Endothelial cell of umbilical vein (primary cell): Measurements from ENCODE around the gene HMGN5.

Experiments used
- EZH2 ChIP-seq: IDR thresholded peaks from 2 replicates; pipeline ENCODE4 v1.6.1; 2012; ENCODE audit warnings: borderline replicate concordance, low read depth, mild to moderate bottlenecking, moderate library complexity, low read length, inconsistent platforms; ENCODE audit not compliant: severe bottlenecking
- GATA2 ChIP-seq: IDR thresholded peaks from 2 replicates; pipeline ENCODE4 v1.7.0; 2011; ENCODE audit warnings: low read depth, mild to moderate bottlenecking, moderate library complexity, mixed read lengths, low read length; ENCODE audit not compliant: insufficient read length, insufficient read depth
- MYC ChIP-seq: IDR thresholded peaks from one replicate; pipeline ENCODE4 v1.6.1; 2011; ENCODE audit warnings: mild to moderate bottlenecking, low read depth, low read length
- POLR2A ChIP-seq: IDR thresholded peaks from 2 replicates; pipeline ENCODE4 v1.6.1; 2012; ENCODE audit warnings: low read depth, mild to moderate bottlenecking, control low read depth, low read length
- POLR2AphosphoS5 ChIP-seq: IDR thresholded peaks from 2 replicates; pipeline ENCODE4 v1.6.1; 2012; ENCODE audit warnings: low read depth, mild to moderate bottlenecking, control low read depth, low read length, moderate library complexity; ENCODE audit not compliant: insufficient read depth
- TF ChIP-seq, protein P1 (sequence below), 2 donors: IDR thresholded peaks; 1 replicate in 1 of 2; 2 replicates in 1 of 2; pipeline ENCODE4 v1.5.1; 2011; ENCODE audit warnings: low read length in 2 of 2, mild to moderate bottlenecking in 2 of 2, moderate library complexity in 2 of 2, control low read depth in 1 of 2, inconsistent platforms in 1 of 2, low read depth in 1 of 2; ENCODE audit not compliant: insufficient read depth in 1 of 2; ENCODE audit errors: extremely low read depth in 1 of 2
- TF ChIP-seq, protein P2 (sequence below): IDR thresholded peaks from 2 replicates; pipeline ENCODE4 v1.6.1; 2011; ENCODE audit not compliant: insufficient read depth, insufficient read length

DNA sequence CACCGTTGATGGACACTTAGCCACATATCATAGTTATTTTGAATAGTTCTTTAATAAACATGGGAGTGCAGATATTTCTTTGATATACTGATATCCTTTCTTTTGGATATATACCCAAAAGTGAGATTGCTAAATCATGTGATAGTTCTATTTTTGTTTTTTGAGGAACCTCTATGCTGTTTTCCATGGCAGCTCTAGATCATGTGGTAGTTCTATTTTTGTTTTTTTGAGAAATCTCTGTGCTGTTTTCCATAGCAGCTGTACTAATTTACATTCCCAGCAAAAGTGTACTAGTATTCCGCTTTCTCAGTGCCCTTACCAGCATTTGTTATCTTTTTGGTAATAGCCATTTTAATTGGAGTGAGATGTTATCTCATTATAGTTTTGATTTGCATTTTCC lies 3.8 kb upstream of the HMGN5 start:
- TF ChIP-seq, protein P1, sequence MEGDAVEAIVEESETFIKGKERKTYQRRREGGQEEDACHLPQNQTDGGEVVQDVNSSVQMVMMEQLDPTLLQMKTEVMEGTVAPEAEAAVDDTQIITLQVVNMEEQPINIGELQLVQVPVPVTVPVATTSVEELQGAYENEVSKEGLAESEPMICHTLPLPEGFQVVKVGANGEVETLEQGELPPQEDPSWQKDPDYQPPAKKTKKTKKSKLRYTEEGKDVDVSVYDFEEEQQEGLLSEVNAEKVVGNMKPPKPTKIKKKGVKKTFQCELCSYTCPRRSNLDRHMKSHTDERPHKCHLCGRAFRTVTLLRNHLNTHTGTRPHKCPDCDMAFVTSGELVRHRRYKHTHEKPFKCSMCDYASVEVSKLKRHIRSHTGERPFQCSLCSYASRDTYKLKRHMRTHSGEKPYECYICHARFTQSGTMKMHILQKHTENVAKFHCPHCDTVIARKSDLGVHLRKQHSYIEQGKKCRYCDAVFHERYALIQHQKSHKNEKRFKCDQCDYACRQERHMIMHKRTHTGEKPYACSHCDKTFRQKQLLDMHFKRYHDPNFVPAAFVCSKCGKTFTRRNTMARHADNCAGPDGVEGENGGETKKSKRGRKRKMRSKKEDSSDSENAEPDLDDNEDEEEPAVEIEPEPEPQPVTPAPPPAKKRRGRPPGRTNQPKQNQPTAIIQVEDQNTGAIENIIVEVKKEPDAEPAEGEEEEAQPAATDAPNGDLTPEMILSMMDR (IDR thresholded peaks at IDR 0.05; ENCODE audit: extremely low read depth in 1 of 2, insufficient read depth in 1 of 2, low read depth in 1 of 2, low read length in 2 of 2) = no peak
- no peak for TF ChIP-seq POLR2A
- TF ChIP-seq, protein P2, sequence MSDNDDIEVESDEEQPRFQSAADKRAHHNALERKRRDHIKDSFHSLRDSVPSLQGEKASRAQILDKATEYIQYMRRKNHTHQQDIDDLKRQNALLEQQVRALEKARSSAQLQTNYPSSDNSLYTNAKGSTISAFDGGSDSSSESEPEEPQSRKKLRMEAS = no peak
- no peak for TF ChIP-seq MYC
- TF ChIP-seq POLR2AphosphoS5 = no peak
- no peak for TF ChIP-seq EZH2
- no peak for TF ChIP-seq GATA2
